Cardiac muscle cell (in vitro differentiated cells and primary cell): ENCODE data around the gene ABTB2. TPM values are rescaled to one million over a fixed set of nuclear protein-coding genes. Genes with fewer than 3 reads are reported as not detected.

ENCODE experiments used
- DNase-seq, 2 donors: peaks; one replicate each; pipeline versions ENCODE4 v3.0.0 to v3.0.0-alpha.2; 2010 to 2017; ENCODE audit warnings: low read depth in 1 of 2, low spot score in 1 of 2
- H3K27ac ChIP-seq: fragments of 200-600 bp; sonication (generic); 2 replicates; pipeline ENCODE4 v1.5.1; 2016
- H3K27me3 ChIP-seq: fragments of 200-600 bp; sonication (generic); 2 replicates; pipeline ENCODE4 v1.6.0; 2016; ENCODE audit warnings: control low read depth
- H3K36me3 ChIP-seq: fragments of 200-600 bp; sonication (generic); 2 replicates; pipeline ENCODE4 v1.5.1; 2016; ENCODE audit warnings: control low read depth
- H3K4me1 ChIP-seq: fragments of 200-600 bp; sonication (generic); 2 replicates; pipeline ENCODE4 v1.8.1; 2017; ENCODE audit warnings: low read depth, mild to moderate bottlenecking, mixed run types
- H3K4me3 ChIP-seq: fragments of 200-600 bp; sonication (generic); 2 replicates; pipeline ENCODE4 v1.5.1; 2016; ENCODE audit warnings: mild to moderate bottlenecking
- H3K9me3 ChIP-seq: fragments of 200-600 bp; sonication (generic); 2 replicates; pipeline ENCODE4 v1.5.1; 2017; ENCODE audit warnings: low read depth, mild to moderate bottlenecking, control low read depth
- polyA plus RNA-seq: library from polyadenylated mRNA; unstranded; fragments of >200 nt; fragmentation: Nextera tagmentation; extraction: Ambion mirVana; gene quantifications from 2 replicates; pipeline ENCODE4 v1.2.1, GENCODE V29; 2016
- total RNA-seq: library from RNA; depleted of rRNA; stranded (reverse); fragments of >200 nt; gene quantifications from 2 replicates; pipeline ENCODE4 v1.2.3, GENCODE V29; 2016
- TF ChIP-seq, protein P1 (sequence below): IDR thresholded peaks from 2 replicates; pipeline ENCODE4 v1.5.1; 2012; ENCODE audit warnings: low read depth, mild to moderate bottlenecking, low read length

The ABTB2 gene
- total and polyA plus RNA-seq, 2 experiments from 2014 or later, result 29.0 to 61.3 TPM

DNA sequence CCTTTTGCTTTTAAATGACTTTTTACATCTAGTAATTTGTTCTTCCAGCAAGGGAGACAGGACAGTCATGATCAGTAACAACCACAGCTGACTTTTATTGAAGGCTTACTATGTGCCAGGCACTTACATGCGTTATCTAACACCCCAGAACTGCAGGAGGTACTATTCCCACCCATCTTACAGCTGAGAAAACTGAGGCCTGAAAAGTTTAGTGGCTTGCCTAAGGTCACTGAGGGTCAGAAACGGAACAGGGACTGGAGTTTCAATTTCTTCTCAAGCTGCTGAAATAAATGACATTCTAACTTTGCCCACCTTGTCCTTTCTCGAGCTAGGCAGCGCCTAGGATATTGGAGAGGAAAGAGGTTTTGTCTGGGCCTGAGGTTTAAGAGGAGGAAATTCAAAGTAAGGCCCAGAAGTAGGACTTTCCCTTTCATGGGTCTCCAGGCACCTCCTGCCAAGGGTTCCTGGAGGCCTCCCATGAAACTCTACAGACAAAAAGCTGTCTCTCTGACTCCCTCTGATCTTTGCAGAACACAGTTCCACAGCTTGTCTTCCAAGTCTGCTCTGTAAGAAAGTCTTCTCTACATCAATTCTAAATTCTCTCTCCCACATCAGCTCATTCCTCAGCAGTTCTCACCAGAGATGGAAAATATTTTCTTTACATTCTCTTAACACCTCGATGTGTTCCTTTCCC, 150.2 kb downstream of the ABTB2 start:
- no peak for DNase-seq
- peaks cover 43% of the 10 kb centered on the region for H3K4me1 ChIP-seq

DNA sequence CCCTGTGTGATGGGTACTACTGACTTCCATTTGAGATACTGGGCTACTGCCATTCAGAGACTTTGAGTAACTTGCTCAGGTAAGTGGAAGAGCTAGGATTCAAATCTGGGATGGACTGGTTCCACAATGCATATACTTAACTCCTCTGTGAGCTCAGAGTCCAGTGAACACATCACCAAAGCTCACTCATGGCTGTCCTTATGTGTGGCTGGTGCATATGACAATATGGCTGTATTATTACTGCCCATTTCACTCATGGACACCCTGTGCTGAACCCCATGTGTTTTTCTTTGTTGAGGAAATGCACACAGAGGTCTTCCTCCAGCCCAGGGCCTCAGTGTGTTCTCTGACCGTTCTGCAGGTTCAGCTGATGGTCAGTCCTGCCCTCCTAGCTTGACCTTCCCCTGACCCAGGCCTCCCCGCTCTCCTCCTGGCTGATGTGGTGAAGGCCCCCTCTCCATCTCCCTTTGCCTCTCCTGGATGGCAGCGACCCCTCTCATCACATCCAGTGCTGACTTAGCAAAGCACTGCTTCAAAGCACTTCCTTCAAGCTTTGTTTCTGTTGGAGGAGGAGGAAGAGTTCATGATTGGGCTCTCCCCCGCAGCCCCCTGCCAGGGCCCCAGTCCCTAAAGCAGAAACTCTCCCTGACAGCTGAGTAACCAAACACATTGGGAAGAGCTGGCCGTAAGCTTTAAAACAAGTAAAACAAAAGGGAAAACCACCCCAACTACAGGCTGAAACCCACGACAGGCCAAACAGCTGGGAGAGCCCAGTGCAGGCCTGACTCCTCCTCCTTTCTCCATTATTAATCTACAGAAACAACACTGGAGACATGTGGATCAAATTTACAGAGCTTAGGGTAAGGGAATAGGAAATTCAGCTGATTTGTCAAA, 151.2 kb downstream of the ABTB2 start:
- H3K27ac ChIP-seq, result peak overlapping the region; percentile 88
- no peak overlapping the region for H3K4me3 ChIP-seq
- no peaks in the 10 kb centered on the region for H3K36me3 ChIP-seq
- peak in 1 of 2 donors; percentile 72 for DNase-seq
- peaks cover 43% of the 10 kb centered on the region for H3K4me1 ChIP-seq
- H3K27me3 ChIP-seq, result no peaks in the 10 kb centered on the region
- H3K9me3 ChIP-seq, result no peaks in the 10 kb centered on the region
- TF ChIP-seq, protein P1, sequence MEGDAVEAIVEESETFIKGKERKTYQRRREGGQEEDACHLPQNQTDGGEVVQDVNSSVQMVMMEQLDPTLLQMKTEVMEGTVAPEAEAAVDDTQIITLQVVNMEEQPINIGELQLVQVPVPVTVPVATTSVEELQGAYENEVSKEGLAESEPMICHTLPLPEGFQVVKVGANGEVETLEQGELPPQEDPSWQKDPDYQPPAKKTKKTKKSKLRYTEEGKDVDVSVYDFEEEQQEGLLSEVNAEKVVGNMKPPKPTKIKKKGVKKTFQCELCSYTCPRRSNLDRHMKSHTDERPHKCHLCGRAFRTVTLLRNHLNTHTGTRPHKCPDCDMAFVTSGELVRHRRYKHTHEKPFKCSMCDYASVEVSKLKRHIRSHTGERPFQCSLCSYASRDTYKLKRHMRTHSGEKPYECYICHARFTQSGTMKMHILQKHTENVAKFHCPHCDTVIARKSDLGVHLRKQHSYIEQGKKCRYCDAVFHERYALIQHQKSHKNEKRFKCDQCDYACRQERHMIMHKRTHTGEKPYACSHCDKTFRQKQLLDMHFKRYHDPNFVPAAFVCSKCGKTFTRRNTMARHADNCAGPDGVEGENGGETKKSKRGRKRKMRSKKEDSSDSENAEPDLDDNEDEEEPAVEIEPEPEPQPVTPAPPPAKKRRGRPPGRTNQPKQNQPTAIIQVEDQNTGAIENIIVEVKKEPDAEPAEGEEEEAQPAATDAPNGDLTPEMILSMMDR, result no peak

More for the DNA sequence above, 150.2 kb downstream of the ABTB2 start:
- TF ChIP-seq, protein P1, result no peak
- Histone ChIP-seq H3K4me3 (no peak overlapping the region), H3K27me3 (no peaks in the 10 kb centered on the region), H3K36me3 (no peaks in the 10 kb centered on the region), H3K9me3 (no peaks in the 10 kb centered on the region), H3K27ac (peak overlapping the region; percentile 88)

DNA sequence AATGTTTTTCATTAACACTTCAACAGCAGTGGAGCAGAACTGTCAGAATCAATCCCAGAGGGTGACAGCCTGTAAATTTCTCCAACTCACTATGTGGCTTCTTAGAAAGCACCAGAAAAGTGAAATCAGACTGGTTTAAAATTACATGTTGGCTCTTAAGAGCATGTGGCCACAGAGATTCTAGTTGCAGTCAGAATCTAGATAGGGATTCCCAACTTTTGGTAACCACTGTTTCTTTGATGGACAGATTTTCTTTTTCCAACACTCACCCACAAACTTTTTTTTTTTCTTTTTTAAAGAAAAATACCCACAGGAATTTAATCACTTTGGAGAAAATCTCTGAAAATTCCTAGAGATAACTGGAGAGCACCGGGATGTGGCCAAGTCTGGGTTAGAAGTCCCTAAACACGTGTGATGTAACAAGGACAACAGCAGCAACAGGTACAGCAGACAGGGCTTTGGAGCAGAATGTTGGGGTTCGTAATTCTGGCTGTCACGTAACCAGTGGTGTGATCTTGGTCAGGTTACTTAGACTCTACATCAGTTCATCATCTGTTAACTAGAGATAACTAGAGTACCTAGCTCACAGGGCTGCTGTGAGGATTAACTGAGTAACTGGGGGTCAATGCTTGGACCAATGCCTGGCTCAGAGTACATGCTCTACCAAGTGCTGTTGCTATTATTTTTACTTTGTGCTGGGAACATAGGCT, 152.3 kb downstream of the ABTB2 start:
- no peak overlapping the region for H3K4me3 ChIP-seq
- no peaks in the 10 kb centered on the region for H3K36me3 ChIP-seq
- no peaks in the 10 kb centered on the region for H3K27me3 ChIP-seq
- no peaks in the 10 kb centered on the region for H3K9me3 ChIP-seq
- TF ChIP-seq, protein P1, result no peak
- H3K4me1 ChIP-seq, result peaks cover 41% of the 10 kb centered on the region
- no peak overlapping the region for H3K27ac ChIP-seq
- peak in 1 of 2 donors; percentile 48 for DNase-seq

DNA sequence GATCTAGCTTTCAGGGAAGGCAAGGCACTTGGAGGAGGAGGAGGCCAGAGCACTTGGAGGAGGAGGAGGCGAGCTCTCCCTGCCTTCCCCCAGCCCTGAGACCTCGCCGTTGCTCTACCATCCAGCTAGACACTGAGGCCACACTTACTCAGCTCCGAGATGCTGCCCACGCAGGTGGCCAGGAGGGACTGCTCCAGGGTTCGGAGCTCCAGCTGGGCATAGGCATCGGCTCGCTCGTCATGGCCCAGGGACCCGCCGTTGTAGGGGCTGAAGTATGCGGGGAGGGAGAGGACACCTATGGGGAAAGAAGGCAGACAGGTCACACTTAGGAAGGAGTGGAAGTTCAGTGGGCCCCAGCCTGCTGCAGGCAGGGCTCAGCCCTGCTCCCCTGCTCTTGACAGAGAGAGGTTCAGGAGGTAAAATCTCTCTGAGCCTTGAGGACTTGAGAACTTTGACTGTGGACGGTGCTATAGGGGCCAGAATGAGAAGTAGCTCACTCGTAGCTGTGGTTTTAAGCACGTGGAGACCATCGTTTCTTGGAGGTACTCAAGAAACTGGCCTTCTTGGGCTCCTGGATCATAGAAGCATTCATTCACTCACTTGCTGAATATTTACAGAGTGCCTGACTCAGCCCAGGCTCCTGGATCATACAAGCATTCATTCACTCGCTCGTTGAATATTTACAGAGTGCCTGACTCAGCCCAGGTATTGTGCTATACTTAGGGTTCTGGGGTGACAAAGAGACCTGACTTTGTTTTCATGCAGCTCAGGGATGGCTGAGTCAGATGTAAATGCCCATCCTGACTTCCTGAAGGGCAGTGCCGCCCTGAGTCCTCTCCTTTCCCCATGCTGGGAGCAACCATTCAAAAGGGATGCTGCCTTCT, 153.2 kb downstream of the ABTB2 start:
- H3K27ac ChIP-seq, result peak overlapping the region; percentile 18
- H3K4me3 ChIP-seq, result no peak overlapping the region
- H3K4me1 ChIP-seq, result peaks cover 36% of the 10 kb centered on the region
- H3K36me3 ChIP-seq, result no peaks in the 10 kb centered on the region
- H3K27me3 ChIP-seq, result no peaks in the 10 kb centered on the region
- H3K9me3 ChIP-seq, result no peaks in the 10 kb centered on the region
- TF ChIP-seq, protein P1, result no peak
- DNase-seq, result no peak

DNA sequence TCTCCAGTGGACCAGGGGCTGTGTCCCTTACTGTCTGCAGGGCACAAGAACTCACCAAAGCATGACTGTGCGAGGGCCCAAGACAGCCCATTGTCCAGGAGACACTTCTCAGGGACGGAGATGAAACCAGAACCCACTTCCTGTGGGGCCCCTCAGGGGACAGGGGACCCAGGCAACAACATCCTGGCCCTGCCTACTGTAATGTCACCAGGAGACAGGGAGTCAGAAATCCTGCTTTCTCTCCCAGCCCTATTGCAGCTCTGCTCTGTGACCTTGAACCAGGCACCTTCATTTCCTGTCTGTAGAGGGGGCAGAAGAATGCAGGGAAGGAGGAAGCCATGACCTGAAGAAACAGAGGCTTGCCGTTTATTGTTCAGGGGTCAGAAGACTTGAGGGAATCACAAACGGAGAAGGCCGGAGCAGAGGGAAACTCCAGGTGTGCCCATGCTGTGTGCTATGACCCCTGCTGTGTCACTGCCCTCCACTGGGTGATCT, 154.4 kb downstream of the ABTB2 start:
- Histone ChIP-seq H3K36me3 (no peaks in the 10 kb centered on the region), H3K27me3 (no peaks in the 10 kb centered on the region), H3K9me3 (no peaks in the 10 kb centered on the region), H3K27ac (peak overlapping the region; percentile 17), H3K4me1 (peaks cover 32% of the 10 kb centered on the region), H3K4me3 (no peak overlapping the region)
- DNase-seq, result no peak
- TF ChIP-seq, protein P1, result no peak
